GM21619 (cell line): ENCODE data around the gene MAMDC4.
A peak's percentile ranks its signal among the peaks of the same experiment; 100 is the strongest.
"Not testable (repeated sequence)": the region's sequence is repeated elsewhere in the genome, so short reads cannot be mapped to it uniquely, and the experiment has no call there.

Experiments used
- ATAC-seq: cut with Tn5 transposase; IDR thresholded peaks from one replicate; pipeline ENCODE4 v1.9.1; 2021; ENCODE audit not compliant: unreplicated experiment

MAMDC4 gene

GRCh38 chr9:136860529-136860928 is 8.4 kb downstream of the MAMDC4 start:
- ATAC-seq = no peak

GRCh38 chr9:136860933-136861873 is 9.1 kb downstream of the MAMDC4 start:
- no peak for ATAC-seq

GRCh38 chr9:136861874-136862457 is 9.8 kb downstream of the MAMDC4 start:
- no peak for ATAC-seq

GRCh38 chr9:136862849-136863622 is 10.9 kb downstream of the MAMDC4 start:
- ATAC-seq = no peak

GRCh38 chr9:136863623-136864273 is 11.6 kb downstream of the MAMDC4 start:
- no peak for ATAC-seq

- ATAC-seq = no peak
Observed at GRCh38 chr9:136865041-136865767, 13.1 kb downstream of the MAMDC4 start.

- ATAC-seq = no peak
Observed at GRCh38 chr9:136865768-136866103, 13.6 kb downstream of the MAMDC4 start.

GRCh38 chr9:136866898-136867421 is 14.8 kb downstream of the MAMDC4 start:
- ATAC-seq = not testable (repeated sequence)

- no peak for ATAC-seq
Observed at GRCh38 chr9:136867480-136867879, 15.3 kb downstream of the MAMDC4 start.

GRCh38 chr9:136867917-136868316 is 15.8 kb downstream of the MAMDC4 start:
- ATAC-seq = no peak

- no peak for ATAC-seq
Observed at GRCh38 chr9:136868644-136869043, 16.5 kb downstream of the MAMDC4 start.

GRCh38 chr9:136869611-136870010 is 17.5 kb downstream of the MAMDC4 start:
- not testable (repeated sequence) for ATAC-seq

GRCh38 chr9:136875155-136875554 is 23.0 kb downstream of the MAMDC4 start:
- no peak for ATAC-seq

- ATAC-seq = no peak
Observed at GRCh38 chr9:136876476-136876875, 24.3 kb downstream of the MAMDC4 start.

GRCh38 chr9:136880651-136881050 is 28.5 kb downstream of the MAMDC4 start:
- no peak for ATAC-seq

- ATAC-seq = peak; percentile 33
Observed at GRCh38 chr9:136881691-136882108, 29.6 kb downstream of the MAMDC4 start.

- ATAC-seq = peak; percentile 32
Observed at GRCh38 chr9:136882109-136882946, 30.2 kb downstream of the MAMDC4 start.

- ATAC-seq = not testable (repeated sequence)
Observed at GRCh38 chr9:136882947-136883283, 30.8 kb downstream of the MAMDC4 start.

- ATAC-seq = not testable (repeated sequence)
Observed at GRCh38 chr9:136883670-136884069, 31.5 kb downstream of the MAMDC4 start.
